Fibroblast of villous mesenchyme (primary cell): ENCODE data around the gene TCF7L1. TPM values are rescaled to one million over a fixed set of nuclear protein-coding genes. Genes with fewer than 3 reads are reported as not detected.

Experiments
- DNase-seq: peaks from one replicate; pipeline ENCODE4 v3.0.0-alpha.2; 2010; ENCODE audit warnings: low read depth
- H3K4me3 ChIP-seq: 2 replicates; pipeline ENCODE4 v1.5.1; 2011; ENCODE audit warnings: low read depth, mild to moderate bottlenecking, low read length
- total RNA-seq: library from RNA; depleted of rRNA; stranded (reverse); fragments of >200 nt; gene quantifications from 2 replicates; pipeline ENCODE4 v1.2.3, GENCODE V29; 2012
- TF ChIP-seq, protein P1 (sequence below): IDR thresholded peaks from 2 replicates; pipeline ENCODE4 v1.5.1; 2012; ENCODE audit warnings: low read depth, mild to moderate bottlenecking, low read length; ENCODE audit not compliant: insufficient read depth

TCF7L1 gene
- total RNA-seq, 1 donor: 4.3 TPM

DNA sequence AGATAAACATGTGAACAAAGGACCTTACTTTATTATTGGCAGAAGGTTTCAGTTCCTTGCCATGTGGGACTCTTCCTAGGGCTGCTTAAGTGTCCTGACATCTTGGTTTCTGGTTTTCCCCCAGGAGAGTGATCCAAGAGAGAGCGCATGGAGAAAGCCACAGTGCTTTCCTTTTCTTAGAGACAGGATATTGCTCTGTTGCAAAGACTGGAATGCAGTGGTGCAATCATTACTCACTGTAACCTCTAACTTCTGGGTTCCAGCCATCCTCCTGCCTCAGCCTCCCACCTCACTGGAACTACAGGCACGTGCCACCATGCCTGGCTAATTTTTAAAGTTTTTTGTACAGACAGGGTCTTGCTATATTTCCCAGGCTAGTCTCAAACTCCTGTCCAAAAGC, 38.1 kb upstream of the TCF7L1 start:
- DNase-seq: peak; percentile 22
- TF ChIP-seq, protein P1, sequence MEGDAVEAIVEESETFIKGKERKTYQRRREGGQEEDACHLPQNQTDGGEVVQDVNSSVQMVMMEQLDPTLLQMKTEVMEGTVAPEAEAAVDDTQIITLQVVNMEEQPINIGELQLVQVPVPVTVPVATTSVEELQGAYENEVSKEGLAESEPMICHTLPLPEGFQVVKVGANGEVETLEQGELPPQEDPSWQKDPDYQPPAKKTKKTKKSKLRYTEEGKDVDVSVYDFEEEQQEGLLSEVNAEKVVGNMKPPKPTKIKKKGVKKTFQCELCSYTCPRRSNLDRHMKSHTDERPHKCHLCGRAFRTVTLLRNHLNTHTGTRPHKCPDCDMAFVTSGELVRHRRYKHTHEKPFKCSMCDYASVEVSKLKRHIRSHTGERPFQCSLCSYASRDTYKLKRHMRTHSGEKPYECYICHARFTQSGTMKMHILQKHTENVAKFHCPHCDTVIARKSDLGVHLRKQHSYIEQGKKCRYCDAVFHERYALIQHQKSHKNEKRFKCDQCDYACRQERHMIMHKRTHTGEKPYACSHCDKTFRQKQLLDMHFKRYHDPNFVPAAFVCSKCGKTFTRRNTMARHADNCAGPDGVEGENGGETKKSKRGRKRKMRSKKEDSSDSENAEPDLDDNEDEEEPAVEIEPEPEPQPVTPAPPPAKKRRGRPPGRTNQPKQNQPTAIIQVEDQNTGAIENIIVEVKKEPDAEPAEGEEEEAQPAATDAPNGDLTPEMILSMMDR: no peak
- H3K4me3 ChIP-seq: no peak overlapping the region

DNA sequence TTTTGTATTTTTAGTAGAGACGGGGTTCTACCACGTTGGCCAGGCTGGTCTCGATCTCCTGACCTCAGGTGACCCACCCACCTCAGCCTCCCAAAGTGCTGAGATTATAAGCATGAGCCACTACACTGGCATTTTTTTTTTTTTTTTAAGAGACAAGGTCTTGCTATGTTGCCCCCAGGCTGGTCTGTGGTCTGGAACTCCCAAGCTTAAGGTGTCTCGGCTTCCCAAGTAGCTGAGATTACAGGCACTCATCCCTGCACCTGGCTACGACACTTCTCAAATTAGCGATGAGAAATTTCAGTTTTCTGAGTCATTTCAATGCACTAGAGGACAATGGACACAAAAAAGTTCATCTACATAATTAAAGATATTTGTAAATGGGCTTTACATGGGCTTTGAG, 36.6 kb upstream of the TCF7L1 start:
- TF ChIP-seq, protein P1: no peak
- no peak for DNase-seq
- H3K4me3 ChIP-seq: no peak overlapping the region

DNA sequence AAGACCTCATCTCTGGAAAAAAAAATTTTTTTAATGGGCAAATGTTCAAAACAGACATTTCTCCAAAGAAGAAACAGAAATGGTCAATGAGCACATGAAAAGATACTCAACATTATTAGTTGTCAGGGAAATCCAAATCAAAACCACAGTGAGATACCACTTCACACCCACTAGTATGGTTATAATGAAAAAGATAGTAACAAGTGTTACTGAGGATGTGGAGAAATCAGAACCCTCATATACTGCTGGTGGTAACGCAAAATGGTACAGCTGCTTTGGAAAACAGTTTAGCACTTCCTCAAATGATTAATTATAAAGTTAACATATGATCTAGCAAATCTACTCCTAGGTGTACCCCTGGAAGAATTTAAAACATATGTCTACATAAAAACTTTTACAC, 29.0 kb upstream of the TCF7L1 start:
- TF ChIP-seq, protein P1: no peak
- no peak for DNase-seq
- no peak overlapping the region for H3K4me3 ChIP-seq

DNA sequence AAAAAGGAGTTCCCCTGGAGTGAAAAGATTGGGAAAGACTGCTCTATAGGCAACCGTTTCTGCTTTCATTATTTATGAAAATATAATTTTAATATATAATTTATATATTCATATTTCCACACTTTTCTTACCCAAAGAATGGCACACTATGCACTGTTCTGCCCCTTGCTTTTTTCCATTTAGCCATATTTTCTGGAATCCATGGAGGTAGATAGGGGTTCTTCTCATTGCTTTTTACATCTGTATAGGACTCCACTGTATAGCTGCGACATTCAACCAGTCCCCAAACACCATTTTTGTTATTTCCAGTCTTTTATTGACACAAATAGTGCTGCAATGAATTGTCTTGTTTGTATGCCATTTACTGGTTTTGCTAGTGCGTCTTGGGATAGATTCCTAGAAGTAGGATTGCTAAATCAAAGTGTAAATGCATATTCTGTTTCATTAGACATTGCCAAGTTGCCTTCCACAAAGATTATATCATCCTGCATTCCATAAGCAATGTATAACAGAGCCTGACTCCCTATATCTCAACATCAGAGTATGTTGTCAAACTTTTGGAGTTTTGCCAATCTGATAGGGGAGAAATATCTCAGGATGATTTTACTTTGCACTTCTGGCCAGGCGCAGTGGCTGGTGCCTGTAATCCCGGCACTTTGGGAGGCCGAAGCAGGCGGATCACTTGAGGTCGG, 26.6 kb upstream of the TCF7L1 start:
- peak; percentile 72 for DNase-seq
- TF ChIP-seq, protein P1: no peak
- H3K4me3 ChIP-seq: no peak overlapping the region

DNA sequence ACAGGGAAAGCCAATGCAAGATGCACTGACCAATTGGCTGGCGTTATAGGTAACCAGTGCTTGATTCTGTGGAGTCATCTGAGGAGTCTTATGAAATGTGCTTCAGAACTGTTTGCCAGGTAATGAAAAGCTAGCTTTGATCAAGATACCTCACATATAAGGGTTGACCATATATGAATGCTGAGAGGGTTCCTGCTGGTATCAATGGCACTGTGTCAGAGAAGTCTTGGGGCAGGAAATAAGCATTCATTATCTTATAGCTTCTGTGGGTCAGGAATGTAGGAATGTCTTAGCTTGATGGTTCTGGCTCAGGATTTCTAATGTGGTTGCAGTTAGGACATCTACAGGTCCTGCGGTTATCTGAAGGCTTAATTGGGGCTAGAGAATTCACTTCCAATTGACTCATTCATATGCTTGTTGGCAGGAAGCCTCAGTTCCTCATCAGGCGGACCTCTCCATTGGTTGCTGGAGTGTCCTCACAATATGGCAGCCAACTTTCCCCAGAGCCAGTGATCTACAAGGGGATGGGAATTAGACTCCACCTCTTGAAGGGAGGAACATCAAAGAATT, 22.1 kb upstream of the TCF7L1 start:
- TF ChIP-seq, protein P1: no peak
- DNase-seq: no peak
- H3K4me3 ChIP-seq: no peak overlapping the region

DNA sequence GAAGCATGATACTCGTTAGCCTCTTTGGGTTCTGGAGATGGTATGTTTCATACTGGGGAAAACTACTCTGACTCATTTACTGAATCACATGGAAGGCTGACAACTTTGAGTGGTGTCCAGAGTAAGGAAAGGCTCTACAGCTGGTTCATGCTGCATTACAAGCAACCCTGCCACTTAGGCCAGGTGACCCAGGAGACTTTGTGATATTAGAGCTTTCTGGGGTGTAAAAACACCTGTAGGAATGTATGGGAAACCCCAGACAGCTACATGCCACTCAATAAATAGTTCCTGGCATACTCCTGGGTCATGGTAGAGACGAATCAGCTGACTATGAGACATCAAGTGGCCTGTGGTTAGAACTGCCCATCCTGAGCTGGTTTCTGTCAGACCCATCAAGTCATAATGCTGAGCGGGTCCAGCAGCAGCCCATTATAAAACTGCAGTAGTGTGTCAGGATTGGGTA, 21.3 kb upstream of the TCF7L1 start:
- H3K4me3 ChIP-seq: no peak overlapping the region
- TF ChIP-seq, protein P1: no peak
- DNase-seq: no peak
